K562 (cell line): Measurements from ENCODE around the gene GALNT9. TPM values are rescaled to one million over a fixed set of nuclear protein-coding genes. Genes with fewer than 3 reads are reported as not detected.
"Not testable (repeated sequence)": the region's sequence is repeated elsewhere in the genome, so short reads cannot be mapped to it uniquely, and the experiment has no call there.

Source experiments
- ATAC-seq: fragments of 200-7000 bp; cut with Tn5 transposase; 3 replicates; pipeline ENCODE4 v1.9.1; 2020; ENCODE audit warnings: moderate library complexity
- BruUV-seq: library from RNA; stranded (reverse); fragments of 400-500 nt; replicated peaks from 2 replicates; lab custom pipeline; 2021; lab: Mats Ljungman, UMichigan
- CTCF ChIA-PET: fragments of 300-600 bp; formaldehyde crosslinking; extraction: SDS; loops from one replicate; lab custom pipeline; 2021; ENCODE audit warnings: low intra/inter-chr PET ratio; lab: Yijun Ruan, JAX
- POLR2A ChIA-PET: fragments of 300-600, 350-650 bp; sonication (Branson Sonifier 250); formaldehyde crosslinking; extraction: SDS; loops from one replicate; lab custom pipeline; 2021; ENCODE audit warnings: antibody characterized with exemption, inconsistent platforms; lab: Yijun Ruan, JAX
- DNase-seq, 4 experiments: peaks; one replicate each; pipeline versions ENCODE4 v3.0.0 to v3.0.0-alpha.2; 2011 to 2018; ENCODE audit warnings: low spot score in 3 of 4, mixed read lengths in 3 of 4; ENCODE audit errors: extremely low read depth in 1 of 4
- FAIRE-seq: peaks from 2 replicates; lab custom pipeline; 2011; peaks lifted over from hg19 to GRCh38; lab: Jason Lieb, UNC
- H2AFZ ChIP-seq: 2 replicates; pipeline ENCODE4 v1.6.0; 2011; ENCODE audit warnings: low read depth, low read length, control low read depth, inconsistent platforms
- H3K27ac ChIP-seq: fragments of 200-600 bp; 3 replicates; pipeline ENCODE4 v1.8.0; 2011; ENCODE audit warnings: low read depth, mild to moderate bottlenecking, control low read depth, inconsistent platforms, low read length, moderate library complexity, mixed read lengths; ENCODE audit errors: extremely low read depth
- H3K27me3 ChIP-seq, 2 experiments: fragments of 300-600 bp in 1 of 2; 2 replicates in 1 of 2; 3 replicates in 1 of 2; pipeline versions ENCODE4 v1.6.0 to v1.8.0; 2011; ENCODE audit warnings: inconsistent platforms in 2 of 2, low read length in 2 of 2, mild to moderate bottlenecking in 1 of 2, mixed read lengths in 1 of 2, moderate library complexity in 1 of 2; ENCODE audit not compliant: control insufficient read depth in 2 of 2, insufficient read depth in 2 of 2
- H3K36me3 ChIP-seq: fragments of 300-600 bp; 3 replicates; pipeline ENCODE4 v1.8.0; 2011; ENCODE audit warnings: mild to moderate bottlenecking, low read length, inconsistent platforms; ENCODE audit not compliant: control insufficient read depth, insufficient read depth
- H3K4me1 ChIP-seq, 2 experiments: fragments of 200-600 bp in 1 of 2; replicated peaks in 1 of 2; 2 replicates in 1 of 2; 3 replicates in 1 of 2; pipeline versions ENCODE4 v1.5.1 to v1.8.0; 2011; ENCODE audit warnings: inconsistent platforms in 2 of 2, low read length in 2 of 2, mild to moderate bottlenecking in 1 of 2, mixed read lengths in 1 of 2, moderate library complexity in 1 of 2; ENCODE audit not compliant: control insufficient read depth in 2 of 2, insufficient read depth in 2 of 2
- H3K4me2 ChIP-seq: 2 replicates; pipeline ENCODE4 v1.6.1; 2011; ENCODE audit warnings: low read length, control low read depth, inconsistent platforms, mixed read lengths; ENCODE audit not compliant: insufficient read depth
- H3K4me3 ChIP-seq: fragments of 200-600 bp; sonication (generic), shearing (Covaris generic); 2 replicates; pipeline ENCODE4 v1.5.1; 2016; ENCODE audit warnings: control low read depth, inconsistent platforms
- H3K79me2 ChIP-seq: fragments of 200-600 bp; 3 replicates; pipeline ENCODE4 v1.8.0; 2011; ENCODE audit warnings: low read length, inconsistent platforms; ENCODE audit not compliant: control insufficient read depth, insufficient read depth
- H3K9ac ChIP-seq, 2 experiments: 2 replicates each; pipeline versions ENCODE4 v1.6.0 to v1.6.1; 2011; ENCODE audit warnings: low read depth in 2 of 2, low read length in 2 of 2, control low read depth in 1 of 2, inconsistent platforms in 1 of 2, mild to moderate bottlenecking in 1 of 2, mixed read lengths in 1 of 2; ENCODE audit not compliant: insufficient read depth in 1 of 2
- H3K9me1 ChIP-seq: one replicate; pipeline ENCODE4 v1.6.0; 2011; ENCODE audit warnings: inconsistent platforms, mild to moderate bottlenecking, low read length, moderate library complexity; ENCODE audit not compliant: control insufficient read depth, insufficient read depth
- H3K9me3 ChIP-seq: replicated peaks from 2 replicates; pipeline ENCODE4 v1.5.1; 2011; ENCODE audit warnings: low read depth, low read length, inconsistent platforms; ENCODE audit not compliant: control insufficient read depth, insufficient read depth
- H4K20me1 ChIP-seq: replicated peaks from 2 replicates; pipeline ENCODE4 v1.6.1; 2011; ENCODE audit warnings: low read length, inconsistent platforms, mixed read lengths; ENCODE audit not compliant: control insufficient read depth, insufficient read depth
- TSHZ1 ChIP-seq: fragments of 250-450 bp; sonication (Bioruptor Pico); IDR thresholded peaks from 2 replicates; pipeline ENCODE4 v1.4.0; 2020; ENCODE audit warnings: mild to moderate bottlenecking, moderate library complexity
- WGBS: fragments of 100-300 bp; shearing (Covaris generic); methylation state at CpG from one replicate; pipeline ENCODE4 v1.1.6; 2016; ENCODE audit warnings: low coverage, mixed read lengths; ENCODE audit not compliant: insufficient coverage; ENCODE audit errors: missing lambda C conversion rate; 5-methylcytosine and 5-hydroxymethylcytosine counted together
- in situ Hi-C: fragments of 300-500 bp; cut with MboI; formaldehyde crosslinking; loops from 4 replicates; pipeline ENCODE4 v1.15.0; 2018; ENCODE audit warnings: inconsistent platforms, mixed read lengths
- intact Hi-C: fragments of 100-400 bp; cut with micrococcal nuclease; formaldehyde crosslinking; loops from 2 replicates; pipeline ENCODE4 v1.14.2; 2022
- polyA plus RNA-seq, 8 experiments: library from polyadenylated mRNA; depleted of rRNA in 4 of 8; stranded (reverse) in 5 of 8; unstranded in 3 of 8; fragments of >200 nt; fragmentation: Nextera tagmentation in 2 of 8; fragmentation: Illumina TruSeq in 1 of 8; extraction: Ambion mirVana in 2 of 8; extraction: Trizol in 1 of 8; gene quantifications; 2 replicates each; pipeline versions ENCODE4 v1.2.1 to v1.2.3, GENCODE V29; 2011 to 2014; ENCODE audit warnings: inconsistent platforms in 1 of 8, missing spikeins in 1 of 8
- total RNA-seq, 7 experiments: library from RNA; depleted of rRNA in 6 of 7; stranded (reverse); fragments of >200 nt in 6 of 7; fragmentation: Illumina TruSeq in 2 of 7; extraction: Trizol in 2 of 7; gene quantifications; 2 replicates each; pipeline versions ENCODE4 v1.2.1 to v1.2.3, GENCODE V29; 2011 to 2021; ENCODE audit warnings: low replicate concordance in 1 of 7

The GALNT9 gene
- total and polyA plus RNA-seq, 9 of the 15 experiments (the other 6 are each of a cell fraction or from before 2014, with no cell fraction given): not detected

GRCh38 chr12:132196038-132196872 is 133.1 kb downstream of the GALNT9 start (continued):
- no peak for TF ChIP-seq TSHZ1

DNA sequence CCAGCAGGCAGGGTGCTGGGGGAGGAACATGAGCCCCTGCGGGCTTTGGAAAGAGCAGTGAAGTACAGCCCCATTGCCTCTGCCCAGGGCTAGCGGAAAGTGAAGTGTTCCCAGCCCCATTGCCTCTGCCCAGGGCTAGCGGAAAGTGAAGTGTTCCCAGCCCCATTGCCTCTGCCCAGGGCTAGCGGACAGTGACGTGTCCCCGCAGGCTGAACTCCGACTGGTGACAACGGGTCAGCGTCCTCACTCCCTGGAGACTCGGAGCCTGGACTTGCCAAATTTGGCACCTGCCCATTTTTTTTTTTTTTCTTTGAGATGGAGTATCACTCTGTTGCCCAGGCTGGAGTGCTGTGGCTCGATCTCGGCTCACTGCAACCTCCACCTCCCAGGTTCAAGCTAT is 134.1 kb downstream of the GALNT9 start:
- Histone ChIP-seq H3K9me3 (peaks cover 19% of the 10 kb centered on the region), H3K27me3 (peaks cover 29 to 69% of the 10 kb centered on the region in 2 experiments; a peak in 4 of 5 replicates), H3K4me1 (peaks cover 0 to 25% of the 10 kb centered on the region in 2 experiments; a peak in 2 of 5 replicates)
- H3K9me1 ChIP-seq, H3K36me3 ChIP-seq, BruUV-seq, intact Hi-C loops, H4K20me1 ChIP-seq, POLR2A ChIA-PET, FAIRE-seq, H3K4me2 ChIP-seq, H3K4me3 ChIP-seq, H3K79me2 ChIP-seq, H3K27ac ChIP-seq, DNase-seq, H3K9ac ChIP-seq, H2AFZ ChIP-seq, CTCF ChIA-PET, ATAC-seq, in situ Hi-C loops: not testable (repeated sequence)
- WGBS: under 1% methylated on average over 11 of the region's 12 CpGs
